ENCODE results near the gene DNAJB8.

DNAJB8 gene

GRCh38 chr3:128432301-128432970 is 34.3 kb downstream of the DNAJB8 start:
- TF ChIP-seq ZBTB7A (IDR thresholded peaks at IDR 0.05; ENCODE audit: low read depth), result peak; percentile 50; the same call in 1 of the 2 replicates
- no peak for TF ChIP-seq EGR1 (IDR thresholded peaks at IDR 0.05)
- TF ChIP-seq RAD21 (IDR thresholded peaks at IDR 0.05; ENCODE audit: low read depth), result no peak
- no peak for TF ChIP-seq TAF1 (IDR thresholded peaks at IDR 0.05; ENCODE audit: low read depth)
- no peak for TF ChIP-seq TEAD4 (IDR thresholded peaks at IDR 0.05)
- TF ChIP-seq MAX (IDR thresholded peaks at IDR 0.05), result peak; percentile 46
- peak; percentile 70; the same call in 1 of the 2 replicates for TF ChIP-seq YY1 (IDR thresholded peaks at IDR 0.05; ENCODE audit: low read depth)
- 0 out of 2 replicates have a peak, but pooled peaks have one; percentile 13 for TF ChIP-seq TCF12 (IDR thresholded peaks at IDR 0.05; ENCODE audit: low read depth)
- no peak for TF ChIP-seq FOXM1 (IDR thresholded peaks at IDR 0.05; ENCODE audit: borderline replicate concordance, low read depth)

GRCh38 chr3:128431803-128432300 is 34.8 kb downstream of the DNAJB8 start:
- TF ChIP-seq EGR1 (IDR thresholded peaks at IDR 0.05) (no peak), FOXM1 (IDR thresholded peaks at IDR 0.05; ENCODE audit: borderline replicate concordance, low read depth) (no peak), TCF12 (IDR thresholded peaks at IDR 0.05; ENCODE audit: low read depth) (no peak), CEBPB (IDR thresholded peaks at IDR 0.05) (no peak), TEAD4 (IDR thresholded peaks at IDR 0.05) (no peak), EP300 (IDR thresholded peaks at IDR 0.05; ENCODE audit: borderline replicate concordance) (no peak), MAX (IDR thresholded peaks at IDR 0.05) (no peak), REST (IDR thresholded peaks at IDR 0.05; ENCODE audit: low read depth) (no peak), CREB1 (IDR thresholded peaks at IDR 0.05; ENCODE audit: low read depth) (no peak), USF1 (IDR thresholded peaks at IDR 0.05) (no peak), TAF1 (IDR thresholded peaks at IDR 0.05; ENCODE audit: low read depth) (no peak), YY1 (IDR thresholded peaks at IDR 0.05; ENCODE audit: low read depth) (no peak), ZBTB7A (IDR thresholded peaks at IDR 0.05; ENCODE audit: low read depth) (no peak), RAD21 (IDR thresholded peaks at IDR 0.05; ENCODE audit: low read depth) (no peak), NFIC (IDR thresholded peaks at IDR 0.05) (no peak)

GRCh38 chr3:128430731-128431130 is 36.0 kb downstream of the DNAJB8 start:
- TF ChIP-seq TCF12 (IDR thresholded peaks at IDR 0.05; ENCODE audit: low read depth) (no peak), ZBTB7A (IDR thresholded peaks at IDR 0.05; ENCODE audit: low read depth) (no peak), REST (IDR thresholded peaks at IDR 0.05; ENCODE audit: low read depth) (no peak), EGR1 (IDR thresholded peaks at IDR 0.05) (no peak), TEAD4 (IDR thresholded peaks at IDR 0.05) (no peak), RAD21 (IDR thresholded peaks at IDR 0.05; ENCODE audit: low read depth) (no peak), YY1 (IDR thresholded peaks at IDR 0.05; ENCODE audit: low read depth) (no peak)

- no peak for TF ChIP-seq ZBTB7A (IDR thresholded peaks at IDR 0.05; ENCODE audit: low read depth)
- TF ChIP-seq EP300 (IDR thresholded peaks at IDR 0.05; ENCODE audit: borderline replicate concordance), result no peak
- no peak for TF ChIP-seq CEBPB (IDR thresholded peaks at IDR 0.05)
- no peak for TF ChIP-seq MAX (IDR thresholded peaks at IDR 0.05)
- no peak for TF ChIP-seq TCF12 (IDR thresholded peaks at IDR 0.05; ENCODE audit: low read depth)
- no peak for TF ChIP-seq TAF1 (IDR thresholded peaks at IDR 0.05; ENCODE audit: low read depth)
- no peak for TF ChIP-seq USF1 (IDR thresholded peaks at IDR 0.05)
- TF ChIP-seq REST (IDR thresholded peaks at IDR 0.05; ENCODE audit: low read depth), result no peak
- no peak for TF ChIP-seq NFIC (IDR thresholded peaks at IDR 0.05)
- no peak for TF ChIP-seq TEAD4 (IDR thresholded peaks at IDR 0.05)
- TF ChIP-seq CREB1 (IDR thresholded peaks at IDR 0.05; ENCODE audit: low read depth), result no peak
- TF ChIP-seq EGR1 (IDR thresholded peaks at IDR 0.05), result no peak
Measured at GRCh38 chr3:128430301-128430700, 36.4 kb downstream of the DNAJB8 start.

Data from Ishikawa (cell line).